ENCODE results near the gene HSDL2.
"Not testable (repeated sequence)": the region's sequence is repeated elsewhere in the genome, so short reads cannot be mapped to it uniquely, and the experiment has no call there.

HSDL2 gene

DNA sequence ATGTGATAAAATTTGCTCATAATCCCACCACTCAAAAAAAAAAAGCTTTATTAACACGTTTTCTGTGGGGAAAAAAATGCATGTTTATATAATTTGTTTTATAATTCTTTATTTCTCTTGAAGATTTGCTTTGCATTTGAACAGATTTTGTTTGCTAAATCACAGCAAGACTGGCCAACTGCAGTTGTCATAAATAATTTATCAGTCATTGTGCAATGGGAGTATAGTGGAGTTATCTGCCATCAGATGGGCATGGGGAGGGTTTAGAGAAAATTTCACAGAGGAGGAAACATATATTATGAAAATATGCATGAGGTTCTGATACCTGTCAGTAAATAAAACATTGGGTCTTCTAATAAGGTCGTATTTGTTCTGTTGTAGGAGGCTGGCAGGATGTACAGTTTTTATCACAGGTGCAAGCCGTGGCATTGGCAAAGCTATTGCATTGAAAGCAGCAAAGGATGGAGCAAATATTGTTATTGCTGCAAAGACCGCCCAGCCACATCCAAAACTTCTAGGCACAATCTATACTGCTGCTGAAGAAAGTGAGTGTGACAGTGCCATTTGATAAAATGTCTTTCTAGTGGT, 23.8 kb downstream of the HSDL2 start:
- DNase-seq = no peak

DNA sequence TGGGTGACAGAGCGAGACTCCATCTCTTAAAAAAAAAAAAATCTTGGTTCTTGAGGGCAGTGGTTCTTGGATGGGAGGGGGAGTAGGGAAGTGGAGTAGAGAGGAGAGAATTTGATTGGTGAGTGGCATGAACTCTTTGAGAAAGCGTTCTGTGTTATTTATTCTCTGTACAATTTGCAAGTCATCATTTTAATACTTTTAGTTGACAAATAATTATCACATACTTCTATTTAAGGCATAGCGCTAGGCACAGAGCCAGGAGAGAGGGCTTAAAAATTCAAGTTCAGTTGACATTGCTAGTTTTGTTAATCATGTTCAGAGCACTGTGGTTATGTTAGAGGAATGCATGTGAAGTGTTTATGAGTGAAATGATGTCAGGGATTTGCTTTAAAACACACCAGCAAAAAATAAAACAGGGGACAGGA, 24.6 kb downstream of the HSDL2 start:
- DNase-seq = no peak

DNA sequence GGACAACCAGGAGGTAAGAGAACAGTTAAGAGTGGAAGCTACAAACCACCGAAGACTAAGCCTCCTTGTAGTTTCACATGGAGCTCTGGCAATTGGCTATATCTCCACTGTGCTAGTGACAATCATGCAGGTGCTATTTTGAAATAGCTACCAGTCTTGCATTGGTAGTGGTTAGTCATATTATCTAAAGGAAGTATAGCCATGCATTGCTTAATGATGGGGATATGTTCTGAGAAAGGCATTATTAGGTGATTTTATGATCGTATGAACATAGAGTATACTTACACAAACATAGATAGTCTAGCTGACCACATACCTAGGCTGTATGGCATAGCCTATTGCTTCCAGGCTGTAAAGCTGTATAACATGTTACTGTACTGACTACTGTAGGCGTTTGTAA, 28.4 kb downstream of the HSDL2 start:
- no peak for DNase-seq

DNA sequence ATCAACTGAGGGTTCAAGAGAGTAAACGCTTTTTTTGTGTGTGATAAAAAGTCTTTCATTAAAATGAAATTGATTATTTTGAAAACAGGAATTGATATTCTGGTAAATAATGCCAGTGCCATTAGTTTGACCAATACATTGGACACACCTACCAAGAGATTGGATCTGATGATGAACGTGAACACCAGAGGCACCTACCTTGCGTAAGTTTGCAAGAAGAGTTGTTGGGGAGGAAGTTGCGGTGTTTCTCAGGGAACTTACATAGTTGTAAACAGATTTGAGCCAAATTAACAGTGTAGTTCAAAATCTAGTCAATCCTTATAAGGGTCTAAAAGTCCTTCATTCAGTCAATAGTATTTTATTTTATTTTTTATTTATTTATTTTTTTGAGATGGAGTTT, 28.9 kb downstream of the HSDL2 start:
- no peak for DNase-seq

- no peak for DNase-seq
Measured at GRCh38 chr9:112409758-112410157, 29.9 kb downstream of the HSDL2 start.

GRCh38 chr9:112411626-112412027, 31.7 kb downstream of the HSDL2 start:
- DNase-seq = no peak

DNA sequence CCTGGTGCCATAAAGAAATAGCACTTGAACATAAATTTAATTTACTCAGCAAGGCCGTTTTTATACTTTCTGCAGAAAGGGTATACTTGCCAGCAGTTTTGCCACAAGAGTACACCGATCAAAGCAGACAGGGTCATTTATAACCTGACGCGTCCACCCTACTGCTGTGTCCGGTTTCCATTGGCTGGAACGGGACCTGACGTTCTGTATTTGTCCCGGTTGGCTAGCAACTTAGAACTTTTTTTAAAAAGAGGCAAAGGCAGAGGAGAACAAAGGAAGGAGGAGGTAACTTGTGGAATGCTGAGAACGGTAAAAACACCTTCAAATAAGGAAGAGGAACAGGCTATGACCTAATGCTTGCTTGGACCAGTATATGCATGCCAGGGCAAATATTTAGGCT, 33.8 kb downstream of the HSDL2 start:
- not testable (repeated sequence) for DNase-seq

DNA sequence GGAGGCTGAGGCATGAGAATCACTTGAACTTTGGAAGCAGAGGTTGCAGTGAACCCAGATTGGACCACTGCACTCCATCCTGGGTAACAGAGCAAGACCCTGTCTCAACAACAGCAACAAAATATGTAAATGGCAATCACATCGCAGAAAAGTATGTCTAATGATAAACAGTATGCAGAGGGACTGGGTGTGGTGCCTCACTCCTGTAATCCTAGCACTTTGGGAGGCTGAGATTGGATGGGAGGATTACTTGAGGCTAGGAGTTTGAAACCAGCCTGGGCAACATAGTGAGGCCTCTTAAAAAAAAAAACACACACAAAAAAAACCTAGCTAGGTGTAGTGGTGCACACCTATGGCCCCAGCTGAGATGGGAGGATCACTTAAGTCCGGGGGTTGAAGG, 40.3 kb downstream of the HSDL2 start:
- no peak for DNase-seq

GRCh38 chr9:112421771-112422222, 41.9 kb downstream of the HSDL2 start:
- DNase-seq = no peak

- DNase-seq = no peak
Measured at GRCh38 chr9:112422417-112423148, 42.7 kb downstream of the HSDL2 start.

- no peak for DNase-seq
Measured at GRCh38 chr9:112430006-112430522, 50.2 kb downstream of the HSDL2 start.

- peak; percentile 19 for DNase-seq
Measured at GRCh38 chr9:112433499-112434392, 53.8 kb downstream of the HSDL2 start.

DNA sequence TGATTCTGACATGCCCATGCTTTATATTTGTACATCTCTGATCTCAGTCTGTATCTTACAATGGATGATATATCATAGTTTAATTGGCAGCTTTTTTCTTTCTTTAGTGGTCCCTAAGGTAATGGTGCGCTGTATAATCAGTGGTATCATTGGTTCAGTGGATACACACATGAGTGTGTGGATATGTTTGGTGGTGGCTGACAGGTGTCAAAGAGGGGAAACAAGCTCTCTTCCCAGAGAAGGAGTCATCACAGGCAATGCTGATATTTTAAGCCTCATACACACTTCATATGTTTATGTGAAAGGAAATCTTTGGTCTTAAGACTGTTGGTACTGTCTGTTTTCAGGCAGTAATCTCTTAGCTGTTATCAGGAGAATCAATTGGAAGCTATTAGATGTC, 54.6 kb downstream of the HSDL2 start:
- DNase-seq = no peak

DNA sequence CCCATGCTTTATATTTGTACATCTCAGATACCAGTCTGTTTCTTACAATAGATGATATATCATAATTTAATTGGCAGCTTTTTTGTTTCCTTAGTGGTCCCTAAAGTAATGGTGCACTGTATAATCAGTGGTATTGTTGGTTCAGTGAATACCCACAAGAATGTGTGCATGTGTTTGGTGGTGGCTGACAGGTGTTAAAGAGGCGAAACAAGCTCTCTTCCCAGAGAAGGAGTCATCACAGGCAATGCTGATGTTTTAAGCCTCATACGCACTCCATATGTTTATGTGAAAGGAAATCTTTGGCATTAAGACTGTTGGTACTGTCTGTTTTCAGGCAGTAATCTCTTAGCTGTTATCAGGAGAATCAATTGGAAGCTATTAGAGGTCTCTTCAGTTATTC, 57.5 kb downstream of the HSDL2 start:
- DNase-seq = no peak

GRCh38 chr9:112439171-112439570, 59.3 kb downstream of the HSDL2 start:
- DNase-seq = no peak

DNA sequence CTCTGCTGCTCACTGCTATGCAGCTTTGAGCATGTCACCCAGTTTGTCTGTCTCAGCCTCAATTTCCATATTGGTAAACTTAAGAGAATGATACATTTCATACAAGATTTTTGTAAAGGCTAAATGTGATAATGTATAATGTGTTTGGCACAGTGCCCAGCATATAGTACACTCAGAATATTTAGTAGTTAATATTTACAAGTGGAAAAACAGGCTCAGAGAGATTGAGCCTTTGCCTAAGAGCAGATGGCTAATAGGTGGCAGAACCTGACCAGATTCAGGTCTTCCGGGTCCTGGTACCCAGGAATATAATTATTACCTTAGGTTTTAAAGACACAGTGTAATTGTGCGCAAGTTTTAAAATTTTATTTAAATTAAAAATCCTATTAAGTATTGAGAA, 59.9 kb downstream of the HSDL2 start:
- no peak for DNase-seq

DNA sequence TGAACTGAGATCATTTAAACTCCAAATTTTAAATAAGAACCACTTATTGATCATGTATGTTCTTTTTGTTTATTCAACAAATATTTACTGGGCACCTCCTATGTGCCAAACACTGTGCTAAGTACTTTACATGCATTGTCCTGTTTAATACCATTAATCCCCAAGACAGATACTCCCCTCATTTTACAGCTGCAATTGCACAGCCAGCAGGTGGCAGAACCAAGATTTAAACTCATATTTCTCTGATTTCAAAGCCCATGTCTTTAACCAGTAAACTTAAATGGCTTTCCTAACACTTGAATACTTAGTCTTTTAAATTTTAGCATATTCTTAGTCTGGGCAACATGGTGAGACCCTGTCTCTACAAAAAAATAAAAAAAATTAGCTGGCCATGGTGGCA, 63.3 kb downstream of the HSDL2 start:
- DNase-seq = no peak

- no peak for DNase-seq
Measured at GRCh38 chr9:112443636-112444035, 63.7 kb downstream of the HSDL2 start.

GRCh38 chr9:112445196-112445595, 65.3 kb downstream of the HSDL2 start:
- no peak for DNase-seq

- DNase-seq = no peak
Measured at GRCh38 chr9:112446080-112446479, 66.2 kb downstream of the HSDL2 start.

GRCh38 chr9:112446526-112446925, 66.6 kb downstream of the HSDL2 start:
- no peak for DNase-seq

- DNase-seq = no peak
Measured at GRCh38 chr9:112447283-112447761, 67.4 kb downstream of the HSDL2 start.

- DNase-seq = no peak
Measured at GRCh38 chr9:112462855-112463254, 82.9 kb downstream of the HSDL2 start.

All from NCI-H345 (cell line).